Measurements from ENCODE around the gene MGARP.

GRCh38 chr4:139278912-139279759, 889 bp downstream of the MGARP start:
- TF ChIP-seq CTCF (IDR thresholded peaks at IDR 0.05; ENCODE audit: poor library complexity, severe bottlenecking), result no peak
- TF ChIP-seq EZH2 (IDR thresholded peaks at IDR 0.05; ENCODE audit: borderline replicate concordance, insufficient read depth, low read length, poor library complexity, severe bottlenecking), result no peak
- no peak for TF ChIP-seq RAD21 (conservative IDR thresholded peaks at IDR 0.05)
- TF ChIP-seq EP300 (conservative IDR thresholded peaks at IDR 0.05; ENCODE audit: poor library complexity, severe bottlenecking), result no peak
- TF ChIP-seq POLR2AphosphoS5 (IDR thresholded peaks at IDR 0.05), result no peak
- TF ChIP-seq SMC3 (conservative IDR thresholded peaks at IDR 0.05; ENCODE audit: poor library complexity), result no peak
- TF ChIP-seq TAF1 (IDR thresholded peaks at IDR 0.05; ENCODE audit: low read depth), result no peak
